C4-2B (cell line): Measurements from ENCODE around the gene CFH.

Experiments
- CTCF ChIP-seq: fragments of 450-650 bp; conservative IDR thresholded peaks from 2 replicates; pipeline ENCODE4 v1.5.1; 2017; ENCODE audit warnings: mild to moderate bottlenecking
- ZFX ChIP-seq: fragments of 450-650 bp; IDR thresholded peaks from 2 replicates; pipeline ENCODE4 v1.6.1; 2017

- TF ChIP-seq CTCF: no peak
- no peak for TF ChIP-seq ZFX
Observed at GRCh38 chr1:196655494-196655893, 3.7 kb downstream of the CFH start.
